ENCODE data around the gene CEP350. TPM values are rescaled to one million over a fixed set of nuclear protein-coding genes. Genes with fewer than 3 reads are reported as not detected.
A peak's percentile ranks its signal among the peaks of the same experiment; 100 is the strongest.
"Not testable (repeated sequence)": the region's sequence is repeated elsewhere in the genome, so short reads cannot be mapped to it uniquely, and the experiment has no call there.

Gene CEP350
- polyA plus RNA-seq, 1 donor (not counting 4 experiments of a cell fraction or from before 2014, with no cell fraction given): 12.0 TPM

DNA sequence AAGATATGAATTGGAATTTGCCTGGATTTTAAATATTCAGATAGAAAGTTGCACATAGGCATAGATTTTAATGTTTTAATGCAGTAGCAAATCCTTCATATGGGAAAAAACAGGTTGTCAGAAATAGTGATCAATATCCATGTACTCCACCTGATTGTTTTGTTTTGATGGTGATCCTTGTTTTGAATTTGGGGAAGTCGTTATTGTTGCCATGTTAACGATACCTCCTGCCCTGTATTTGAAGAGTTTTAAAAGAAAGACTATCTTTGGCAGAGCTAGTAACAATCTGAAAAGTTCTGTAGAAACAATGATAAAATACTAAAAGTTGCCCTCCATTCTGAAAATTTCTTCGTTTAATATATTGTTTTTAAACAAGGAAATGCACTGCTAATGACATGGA is 1.1 kb downstream of the CEP350 start:
- H3K9me3 ChIP-seq (ENCODE audit: control insufficient read depth, low read depth, low read length): no peaks in the 10 kb centered on the region
- H3K4me3 ChIP-seq (ENCODE audit: control insufficient read depth in 2 of 3, extremely low read depth in 1 of 3, insufficient read depth in 2 of 3, low read depth in 1 of 3, low read length in 3 of 3): peak overlapping the region; percentile 87 to 98 (median 89)
- peak overlapping the region; percentile 93 for H3K9ac ChIP-seq (ENCODE audit: control insufficient read depth, extremely low read depth, insufficient read depth, low read length)
- H2AFZ ChIP-seq (ENCODE audit: control insufficient read depth, low read length): no peak overlapping the region
- no peaks in the 10 kb centered on the region for H4K20me1 ChIP-seq (ENCODE audit: control insufficient read depth, extremely low read depth, insufficient read depth, low read length)
- no peak for DNase-seq (ENCODE audit: low read depth, low spot score)
- no peak for TF ChIP-seq EZH2 (IDR thresholded peaks at IDR 0.05; ENCODE audit: low read length)
- TF ChIP-seq, protein P1, sequence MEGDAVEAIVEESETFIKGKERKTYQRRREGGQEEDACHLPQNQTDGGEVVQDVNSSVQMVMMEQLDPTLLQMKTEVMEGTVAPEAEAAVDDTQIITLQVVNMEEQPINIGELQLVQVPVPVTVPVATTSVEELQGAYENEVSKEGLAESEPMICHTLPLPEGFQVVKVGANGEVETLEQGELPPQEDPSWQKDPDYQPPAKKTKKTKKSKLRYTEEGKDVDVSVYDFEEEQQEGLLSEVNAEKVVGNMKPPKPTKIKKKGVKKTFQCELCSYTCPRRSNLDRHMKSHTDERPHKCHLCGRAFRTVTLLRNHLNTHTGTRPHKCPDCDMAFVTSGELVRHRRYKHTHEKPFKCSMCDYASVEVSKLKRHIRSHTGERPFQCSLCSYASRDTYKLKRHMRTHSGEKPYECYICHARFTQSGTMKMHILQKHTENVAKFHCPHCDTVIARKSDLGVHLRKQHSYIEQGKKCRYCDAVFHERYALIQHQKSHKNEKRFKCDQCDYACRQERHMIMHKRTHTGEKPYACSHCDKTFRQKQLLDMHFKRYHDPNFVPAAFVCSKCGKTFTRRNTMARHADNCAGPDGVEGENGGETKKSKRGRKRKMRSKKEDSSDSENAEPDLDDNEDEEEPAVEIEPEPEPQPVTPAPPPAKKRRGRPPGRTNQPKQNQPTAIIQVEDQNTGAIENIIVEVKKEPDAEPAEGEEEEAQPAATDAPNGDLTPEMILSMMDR (optimal IDR thresholded peaks at IDR 0.05 in 1 of 3, IDR thresholded peaks at IDR 0.05 in 1 of 3, conservative IDR thresholded peaks at IDR 0.05 in 1 of 3; ENCODE audit: extremely low read depth in 1 of 3, insufficient read depth in 2 of 3, low read length in 3 of 3): no peak
- no peak for FAIRE-seq
- H3K9me1 ChIP-seq (ENCODE audit: control insufficient read depth, extremely low read depth, insufficient read depth, low read length): no peaks in the 10 kb centered on the region
- peak overlapping the region; percentile 93 for H3K4me2 ChIP-seq (ENCODE audit: control insufficient read depth, extremely low read depth, insufficient read depth, low read depth, low read length)
- peak overlapping the region; percentile 86 for H3K27ac ChIP-seq (ENCODE audit: control insufficient read depth, insufficient read depth, low read length)
- H3K79me2 ChIP-seq (ENCODE audit: control insufficient read depth, insufficient read depth, low read length): peaks cover 52% of the 10 kb centered on the region
- H3K27me3 ChIP-seq (ENCODE audit: control insufficient read depth, extremely low read depth, insufficient read depth, low read length): no peaks in the 10 kb centered on the region
- no peaks in the 10 kb centered on the region for H3K36me3 ChIP-seq (ENCODE audit: control insufficient read depth in 2 of 2, extremely low read depth in 1 of 2, insufficient read depth in 2 of 2, low read length in 2 of 2)
- dilution Hi-C loops (cut with MboI; ENCODE audit: extremely low pct_ligation_motif_present, low sequenced_read_pairs): no loop called here
- peaks cover 8% of the 10 kb centered on the region for H3K4me1 ChIP-seq (ENCODE audit: control insufficient read depth, extremely low read depth, insufficient read depth, low read length)

DNA sequence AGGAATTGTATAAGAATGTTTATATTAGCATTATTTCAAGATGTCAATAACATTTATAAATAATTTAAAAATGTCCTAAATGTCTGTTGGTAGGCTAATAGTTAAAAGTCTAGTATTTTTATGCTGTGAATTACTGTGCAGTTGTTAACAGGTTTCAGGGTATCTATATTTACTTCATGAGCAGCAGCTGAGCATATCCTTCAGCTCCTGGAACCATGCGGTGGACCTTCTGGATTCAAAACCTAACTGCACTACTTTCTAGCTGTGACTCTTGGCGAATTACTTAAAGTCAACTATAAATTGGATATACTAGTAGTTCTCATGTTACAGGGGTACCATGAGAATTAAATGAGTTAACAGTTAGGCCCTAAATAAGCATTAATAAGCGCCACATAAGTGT is 3.7 kb downstream of the CEP350 start:
- H2AFZ ChIP-seq (ENCODE audit: control insufficient read depth, low read length): no peak overlapping the region
- no peaks in the 10 kb centered on the region for H3K27me3 ChIP-seq (ENCODE audit: control insufficient read depth, extremely low read depth, insufficient read depth, low read length)
- no peak overlapping the region for H3K4me2 ChIP-seq (ENCODE audit: control insufficient read depth, extremely low read depth, insufficient read depth, low read depth, low read length)
- H3K36me3 ChIP-seq (ENCODE audit: control insufficient read depth in 2 of 2, extremely low read depth in 1 of 2, insufficient read depth in 2 of 2, low read length in 2 of 2): no peaks in the 10 kb centered on the region
- H3K79me2 ChIP-seq (ENCODE audit: control insufficient read depth, insufficient read depth, low read length): peaks cover 73% of the 10 kb centered on the region
- dilution Hi-C loops (cut with MboI; ENCODE audit: extremely low pct_ligation_motif_present, low sequenced_read_pairs): no loop called here
- no peak for TF ChIP-seq EZH2 (IDR thresholded peaks at IDR 0.05; ENCODE audit: low read length)
- TF ChIP-seq, protein P1 (optimal IDR thresholded peaks at IDR 0.05 in 1 of 3, IDR thresholded peaks at IDR 0.05 in 1 of 3, conservative IDR thresholded peaks at IDR 0.05 in 1 of 3; ENCODE audit: extremely low read depth in 1 of 3, insufficient read depth in 2 of 3, low read length in 3 of 3): no peak
- H3K9ac ChIP-seq (ENCODE audit: control insufficient read depth, extremely low read depth, insufficient read depth, low read length): no peak overlapping the region
- FAIRE-seq: no peak
- no peak overlapping the region for H3K27ac ChIP-seq (ENCODE audit: control insufficient read depth, insufficient read depth, low read length)
- no peak for DNase-seq (ENCODE audit: low read depth, low spot score)
- no peaks in the 10 kb centered on the region for H4K20me1 ChIP-seq (ENCODE audit: control insufficient read depth, extremely low read depth, insufficient read depth, low read length)
- no peak overlapping the region for H3K4me3 ChIP-seq (ENCODE audit: control insufficient read depth in 2 of 3, extremely low read depth in 1 of 3, insufficient read depth in 2 of 3, low read depth in 1 of 3, low read length in 3 of 3)
- peaks cover 8% of the 10 kb centered on the region for H3K4me1 ChIP-seq (ENCODE audit: control insufficient read depth, extremely low read depth, insufficient read depth, low read length)
- no peaks in the 10 kb centered on the region for H3K9me3 ChIP-seq (ENCODE audit: control insufficient read depth, low read depth, low read length)
- no peaks in the 10 kb centered on the region for H3K9me1 ChIP-seq (ENCODE audit: control insufficient read depth, extremely low read depth, insufficient read depth, low read length)

DNA sequence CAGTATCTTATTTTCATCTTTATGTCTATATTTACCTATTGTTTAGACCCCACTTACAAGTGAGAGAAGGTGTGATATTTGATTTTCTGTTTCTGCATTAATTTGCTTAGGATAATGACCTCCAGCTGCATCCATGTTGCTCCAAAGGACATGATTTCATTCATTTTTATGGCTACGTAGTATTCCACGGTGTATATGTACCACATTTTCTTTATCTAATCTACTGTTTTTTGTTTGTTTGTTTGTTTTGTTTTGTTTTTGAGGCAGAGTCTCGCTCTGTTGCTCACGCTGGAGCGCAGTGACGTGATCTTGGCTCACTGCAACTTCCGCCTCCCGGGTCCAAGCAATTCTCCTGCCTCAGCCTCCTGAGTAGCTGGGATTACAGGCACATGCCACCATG is 7.6 kb downstream of the CEP350 start:
- H4K20me1 ChIP-seq (ENCODE audit: control insufficient read depth, extremely low read depth, insufficient read depth, low read length); H3K9me1 ChIP-seq (ENCODE audit: control insufficient read depth, extremely low read depth, insufficient read depth, low read length); DNase-seq (ENCODE audit: low read depth, low spot score); H3K4me1 ChIP-seq (ENCODE audit: control insufficient read depth, extremely low read depth, insufficient read depth, low read length); H3K4me3 ChIP-seq (ENCODE audit: control insufficient read depth in 2 of 3, extremely low read depth in 1 of 3, insufficient read depth in 2 of 3, low read depth in 1 of 3, low read length in 3 of 3); H3K27ac ChIP-seq (ENCODE audit: control insufficient read depth, insufficient read depth, low read length); H3K9me3 ChIP-seq (ENCODE audit: control insufficient read depth, low read depth, low read length); H3K9ac ChIP-seq (ENCODE audit: control insufficient read depth, extremely low read depth, insufficient read depth, low read length); H3K36me3 ChIP-seq (ENCODE audit: control insufficient read depth in 2 of 2, extremely low read depth in 1 of 2, insufficient read depth in 2 of 2, low read length in 2 of 2); H3K4me2 ChIP-seq (ENCODE audit: control insufficient read depth, extremely low read depth, insufficient read depth, low read depth, low read length); FAIRE-seq; H2AFZ ChIP-seq (ENCODE audit: control insufficient read depth, low read length); dilution Hi-C loops (cut with MboI; ENCODE audit: extremely low pct_ligation_motif_present, low sequenced_read_pairs); H3K27me3 ChIP-seq (ENCODE audit: control insufficient read depth, extremely low read depth, insufficient read depth, low read length): not testable (repeated sequence)
- peaks cover 80% of the 10 kb centered on the region for H3K79me2 ChIP-seq (ENCODE audit: control insufficient read depth, insufficient read depth, low read length)

All from keratinocyte (primary cell).